Neutrophil (primary cell): Measurements from ENCODE around the gene PDCL3.

ENCODE experiments used
- H3K27ac ChIP-seq: fragments of 200-600 bp; sonication (generic); 2 replicates; pipeline ENCODE4 v1.5.1; 2016; ENCODE audit warnings: mild to moderate bottlenecking, moderate library complexity
- H3K27me3 ChIP-seq: fragments of 200-600 bp; sonication (generic); 2 replicates; pipeline ENCODE4 v1.6.0; 2016; ENCODE audit warnings: mild to moderate bottlenecking
- H3K36me3 ChIP-seq: fragments of 200-600 bp; sonication (generic); 2 replicates; pipeline ENCODE4 v1.5.1; 2017
- H3K4me1 ChIP-seq, 2 experiments: fragments of 200-600 bp in 1 of 2; sonication (generic) in 1 of 2; 1 replicate in 1 of 2; 2 replicates in 1 of 2; pipeline versions ENCODE4 v1.5.1 to v1.6.1; 2013 to 2016; ENCODE audit warnings: low read depth in 1 of 2, low read length in 1 of 2, mild to moderate bottlenecking in 1 of 2, moderate library complexity in 1 of 2; ENCODE audit not compliant: control insufficient read depth in 1 of 2, insufficient read depth in 1 of 2
- H3K4me3 ChIP-seq, 2 experiments: fragments of 200-600 bp in 1 of 2; sonication (generic) in 1 of 2; 1 replicate in 1 of 2; 2 replicates in 1 of 2; pipeline ENCODE4 v1.5.1; 2013 to 2016; ENCODE audit warnings: low read depth in 1 of 2, low read length in 1 of 2, mild to moderate bottlenecking in 1 of 2, moderate library complexity in 1 of 2
- H3K9me3 ChIP-seq: fragments of 200-600 bp; sonication (generic); 2 replicates; pipeline ENCODE4 v1.5.1; 2016
- TF ChIP-seq, protein P1 (sequence below): fragments of 200-600 bp; sonication (generic); IDR thresholded peaks from 2 replicates; pipeline ENCODE4 v1.5.1; 2016; ENCODE audit warnings: antibody characterized with exemption

Gene PDCL3

GRCh38 chr2:100610381-100610831 lies 47.6 kb downstream of the PDCL3 start:
- Histone ChIP-seq H3K4me1 (no peaks in the 10 kb centered on the region), H3K27me3 (peaks cover 7% of the 10 kb centered on the region), H3K4me3 (no peak overlapping the region), H3K36me3 (no peaks in the 10 kb centered on the region), H3K27ac (no peak overlapping the region), H3K9me3 (no peaks in the 10 kb centered on the region)
- TF ChIP-seq, protein P1, sequence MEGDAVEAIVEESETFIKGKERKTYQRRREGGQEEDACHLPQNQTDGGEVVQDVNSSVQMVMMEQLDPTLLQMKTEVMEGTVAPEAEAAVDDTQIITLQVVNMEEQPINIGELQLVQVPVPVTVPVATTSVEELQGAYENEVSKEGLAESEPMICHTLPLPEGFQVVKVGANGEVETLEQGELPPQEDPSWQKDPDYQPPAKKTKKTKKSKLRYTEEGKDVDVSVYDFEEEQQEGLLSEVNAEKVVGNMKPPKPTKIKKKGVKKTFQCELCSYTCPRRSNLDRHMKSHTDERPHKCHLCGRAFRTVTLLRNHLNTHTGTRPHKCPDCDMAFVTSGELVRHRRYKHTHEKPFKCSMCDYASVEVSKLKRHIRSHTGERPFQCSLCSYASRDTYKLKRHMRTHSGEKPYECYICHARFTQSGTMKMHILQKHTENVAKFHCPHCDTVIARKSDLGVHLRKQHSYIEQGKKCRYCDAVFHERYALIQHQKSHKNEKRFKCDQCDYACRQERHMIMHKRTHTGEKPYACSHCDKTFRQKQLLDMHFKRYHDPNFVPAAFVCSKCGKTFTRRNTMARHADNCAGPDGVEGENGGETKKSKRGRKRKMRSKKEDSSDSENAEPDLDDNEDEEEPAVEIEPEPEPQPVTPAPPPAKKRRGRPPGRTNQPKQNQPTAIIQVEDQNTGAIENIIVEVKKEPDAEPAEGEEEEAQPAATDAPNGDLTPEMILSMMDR, result no peak

DNA sequence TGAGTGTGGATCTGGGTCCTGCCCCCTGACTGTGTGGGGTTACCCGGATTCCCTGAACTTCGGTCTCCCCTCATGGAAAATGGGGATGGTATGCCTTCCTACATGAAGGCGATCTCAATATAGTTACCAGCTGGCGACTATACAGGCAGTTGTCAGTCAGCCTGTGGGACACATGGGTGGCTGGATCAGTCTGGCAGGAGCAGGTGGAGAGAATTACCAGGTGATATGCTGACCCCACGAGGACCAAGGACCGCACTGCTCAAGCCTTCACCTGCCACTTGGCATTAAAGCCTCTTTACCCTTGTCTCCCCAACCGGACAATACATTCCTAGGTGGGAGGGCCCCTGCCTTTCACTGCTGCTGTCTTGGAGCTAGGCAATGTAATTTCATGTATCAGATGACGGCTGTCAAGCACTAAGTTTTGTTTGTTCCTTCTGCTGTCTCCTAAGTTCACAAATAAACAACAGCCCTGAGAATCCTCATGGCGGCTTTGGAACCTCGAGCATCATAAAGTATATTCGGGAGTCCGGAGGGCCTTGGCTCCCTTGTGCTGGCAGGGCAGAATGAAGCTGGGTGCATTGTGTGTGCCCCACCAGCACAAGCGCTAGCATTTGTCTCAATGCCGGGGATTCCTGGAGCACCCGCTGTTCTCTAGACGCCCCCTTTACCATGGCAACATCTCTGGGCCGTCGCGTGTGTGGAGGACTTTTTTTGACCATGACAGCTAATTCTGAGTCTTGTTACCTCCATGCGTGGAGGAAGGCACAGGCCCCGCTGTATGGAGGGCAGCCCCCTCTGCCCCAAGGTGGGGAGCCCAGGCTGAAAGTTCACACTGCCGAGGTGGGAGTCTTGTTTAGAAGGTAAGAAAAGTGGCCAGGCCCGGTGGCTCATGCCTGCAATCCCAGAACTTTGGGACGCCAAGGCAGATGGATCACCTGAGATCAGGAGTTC lies 48.6 kb downstream of the PDCL3 start:
- Histone ChIP-seq H3K9me3 (no peaks in the 10 kb centered on the region), H3K4me3 (no peak overlapping the region), H3K36me3 (no peaks in the 10 kb centered on the region), H3K27me3 (peaks cover 7% of the 10 kb centered on the region), H3K27ac (no peak overlapping the region), H3K4me1 (no peaks in the 10 kb centered on the region)
- TF ChIP-seq, protein P1, result no peak

GRCh38 chr2:100612388-100613000 lies 49.7 kb downstream of the PDCL3 start:
- Histone ChIP-seq H3K4me1 (no peaks in the 10 kb centered on the region), H3K27me3 (peaks cover 7% of the 10 kb centered on the region)
- TF ChIP-seq, protein P1, result no peak

DNA sequence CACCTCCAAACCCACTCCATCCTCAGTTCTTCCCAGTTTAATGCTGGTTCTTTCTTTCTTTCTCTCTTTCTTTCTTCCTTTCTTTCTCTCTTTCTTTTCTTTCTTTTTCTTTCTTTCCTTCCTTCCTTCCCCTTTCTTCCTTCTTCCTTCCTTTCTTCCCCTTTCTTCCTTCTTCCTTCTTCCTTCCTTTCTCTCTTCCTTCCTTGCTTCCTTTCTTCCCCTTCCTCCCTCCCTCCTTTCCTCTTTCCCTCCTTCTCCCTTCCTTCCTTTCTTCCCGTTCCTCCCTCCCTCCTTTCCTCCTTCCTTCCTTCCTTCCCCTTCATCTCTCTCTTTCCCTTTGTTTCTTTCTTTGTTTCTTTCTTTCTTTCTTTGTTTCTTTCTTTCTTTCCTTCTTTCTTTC lies 50.9 kb downstream of the PDCL3 start:
- no peaks in the 10 kb centered on the region for H3K9me3 ChIP-seq
- H3K27me3 ChIP-seq, result peaks cover 7% of the 10 kb centered on the region
- TF ChIP-seq, protein P1, result no peak
- H3K36me3 ChIP-seq, result no peaks in the 10 kb centered on the region
- no peak overlapping the region for H3K4me3 ChIP-seq
- no peak overlapping the region for H3K27ac ChIP-seq
- no peaks in the 10 kb centered on the region for H3K4me1 ChIP-seq

More at GRCh38 chr2:100612388-100613000, 49.7 kb downstream of the PDCL3 start:
- Histone ChIP-seq H3K4me3 (no peak overlapping the region), H3K9me3 (no peaks in the 10 kb centered on the region), H3K36me3 (no peaks in the 10 kb centered on the region), H3K27ac (no peak overlapping the region)

- Histone ChIP-seq H3K4me3 (no peak overlapping the region), H3K27ac (no peak overlapping the region), H3K4me1 (no peaks in the 10 kb centered on the region), H3K36me3 (no peaks in the 10 kb centered on the region), H3K27me3 (peaks cover 7% of the 10 kb centered on the region), H3K9me3 (no peaks in the 10 kb centered on the region)
- TF ChIP-seq, protein P1, result no peak
Observed at GRCh38 chr2:100614455-100615000, 51.7 kb downstream of the PDCL3 start.
